T-helper 2 cell treated with Interferon-gamma antibody and Interleukin-4, amounts not matched to agents 100 ng/mL and 5 ng/mL, for 36 hours (primary cell): ENCODE results near the gene LPIN1. TPM values are rescaled to one million over a fixed set of nuclear protein-coding genes. Genes with fewer than 3 reads are reported as not detected.

Experiments
- intact Hi-C: fragments of 100-400 bp; cut with micrococcal nuclease; formaldehyde crosslinking; loops from one replicate; pipeline ENCODE4 v1.15.1; 2023
- total RNA-seq: library from RNA; stranded (reverse); gene quantifications from 2 replicates; pipeline ENCODE4 v1.2.3, GENCODE V29; 2022

LPIN1 gene, protein sequence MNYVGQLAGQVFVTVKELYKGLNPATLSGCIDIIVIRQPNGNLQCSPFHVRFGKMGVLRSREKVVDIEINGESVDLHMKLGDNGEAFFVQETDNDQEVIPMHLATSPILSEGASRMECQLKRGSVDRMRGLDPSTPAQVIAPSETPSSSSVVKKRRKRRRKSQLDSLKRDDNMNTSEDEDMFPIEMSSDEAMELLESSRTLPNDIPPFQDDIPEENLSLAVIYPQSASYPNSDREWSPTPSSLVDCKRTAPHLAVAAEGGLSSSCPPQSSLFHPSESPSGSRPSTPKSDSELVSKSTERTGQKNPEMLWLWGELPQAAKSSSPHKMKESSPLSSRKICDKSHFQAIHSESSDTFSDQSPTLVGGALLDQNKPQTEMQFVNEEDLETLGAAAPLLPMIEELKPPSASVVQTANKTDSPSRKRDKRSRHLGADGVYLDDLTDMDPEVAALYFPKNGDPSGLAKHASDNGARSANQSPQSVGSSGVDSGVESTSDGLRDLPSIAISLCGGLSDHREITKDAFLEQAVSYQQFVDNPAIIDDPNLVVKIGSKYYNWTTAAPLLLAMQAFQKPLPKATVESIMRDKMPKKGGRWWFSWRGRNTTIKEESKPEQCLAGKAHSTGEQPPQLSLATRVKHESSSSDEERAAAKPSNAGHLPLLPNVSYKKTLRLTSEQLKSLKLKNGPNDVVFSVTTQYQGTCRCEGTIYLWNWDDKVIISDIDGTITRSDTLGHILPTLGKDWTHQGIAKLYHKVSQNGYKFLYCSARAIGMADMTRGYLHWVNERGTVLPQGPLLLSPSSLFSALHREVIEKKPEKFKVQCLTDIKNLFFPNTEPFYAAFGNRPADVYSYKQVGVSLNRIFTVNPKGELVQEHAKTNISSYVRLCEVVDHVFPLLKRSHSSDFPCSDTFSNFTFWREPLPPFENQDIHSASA
- 54.2 and 62.1 TPM in 2 replicates for total RNA-seq

DNA sequence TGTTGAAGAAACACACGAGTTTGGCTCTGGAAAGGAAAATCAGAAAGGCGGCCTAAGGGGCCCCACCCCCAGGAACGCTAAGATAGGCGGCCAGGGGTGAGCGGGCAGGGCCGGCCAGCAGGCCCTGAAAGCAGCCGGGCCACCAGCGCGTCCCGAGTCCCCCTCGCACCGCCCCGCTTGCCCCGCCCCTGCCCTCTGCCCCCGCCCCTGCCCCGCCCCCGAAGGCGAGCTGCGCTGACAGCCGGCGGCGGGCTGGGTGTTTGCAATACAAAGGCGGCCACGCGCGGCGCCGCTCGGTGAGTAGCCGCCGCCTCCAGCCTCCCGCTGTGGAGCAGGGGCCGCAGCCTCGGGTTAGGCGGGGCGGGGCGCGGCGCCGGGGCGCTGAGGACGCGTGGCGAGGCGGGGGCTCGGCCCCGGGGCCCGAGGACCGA is at the start of gene LPIN1:
Gene LPIN1, plus strand, starts transcription at position 257 of the 431 bp plus-strand sequence. CDS start 18,910 bp downstream, outside the sequence.
- intact Hi-C loops, result loop anchor here (1.0 to 2.0 kb wide), 6 partner anchors 8 to 971 kb away; partner anchors contain the start of gene SLC66A3

DNA sequence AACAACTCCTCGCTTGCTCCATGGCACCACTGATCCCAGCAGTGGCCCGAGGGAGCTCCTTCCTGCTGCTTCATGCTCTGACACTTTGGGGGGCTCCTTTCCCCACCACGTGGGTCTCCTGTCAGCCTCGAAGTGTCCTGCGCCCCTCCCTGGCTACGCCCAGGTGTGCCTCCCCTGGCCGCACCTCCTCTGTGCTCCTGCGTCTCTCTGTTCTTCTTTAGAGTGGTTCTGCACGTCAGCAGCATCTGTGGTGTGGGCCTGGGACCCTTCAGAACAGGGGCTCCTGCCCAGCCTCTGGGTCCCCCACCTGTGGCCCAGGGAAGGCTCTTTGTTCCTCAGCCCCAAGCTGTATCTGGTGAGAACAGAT is 49.7 kb upstream of the LPIN1 start:
- intact Hi-C loops, result no loop called here

DNA sequence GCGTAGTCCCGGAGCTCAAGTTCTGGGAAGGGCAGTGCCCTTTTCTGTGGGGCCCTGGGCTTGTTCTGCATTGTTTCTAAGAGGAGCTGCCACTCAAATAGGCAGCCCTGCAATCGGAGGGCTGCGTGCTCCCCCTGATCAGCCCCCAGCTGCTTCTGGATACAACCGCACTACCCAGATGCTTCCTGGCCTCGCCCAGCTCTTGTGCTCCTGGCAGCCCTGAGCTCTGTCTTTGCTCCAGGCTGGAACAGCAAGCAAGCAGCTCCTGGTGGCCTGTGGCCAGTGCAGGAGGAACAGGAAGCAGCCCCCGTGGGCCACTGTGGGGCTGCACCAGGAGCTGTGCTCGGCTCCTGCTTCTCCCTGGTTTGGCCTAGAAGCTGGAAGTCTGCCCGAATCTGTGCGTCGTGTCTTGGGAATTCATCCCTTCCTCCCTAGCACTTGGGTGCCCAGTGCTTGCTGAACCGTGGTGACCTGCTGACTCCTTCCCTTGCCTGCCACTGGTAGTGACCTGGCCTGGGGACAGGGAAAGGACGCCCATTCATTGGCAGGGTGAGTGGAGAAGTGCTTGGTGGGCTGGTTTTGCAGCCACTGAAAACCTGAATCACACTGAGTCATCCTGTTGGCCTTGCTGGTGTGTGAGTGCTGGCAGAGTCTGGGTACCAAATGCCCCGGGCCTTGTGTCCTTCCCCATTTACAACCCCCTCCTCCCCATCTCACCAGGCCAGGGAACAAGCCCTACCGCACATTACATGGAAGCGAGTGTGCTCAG is 49.1 kb upstream of the LPIN1 start:
- intact Hi-C loops, result no loop called here

- intact Hi-C loops, result no loop called here
These were observed 48.2 kb upstream of the LPIN1 start for GRCh38 chr2:11698009-11698922.

DNA sequence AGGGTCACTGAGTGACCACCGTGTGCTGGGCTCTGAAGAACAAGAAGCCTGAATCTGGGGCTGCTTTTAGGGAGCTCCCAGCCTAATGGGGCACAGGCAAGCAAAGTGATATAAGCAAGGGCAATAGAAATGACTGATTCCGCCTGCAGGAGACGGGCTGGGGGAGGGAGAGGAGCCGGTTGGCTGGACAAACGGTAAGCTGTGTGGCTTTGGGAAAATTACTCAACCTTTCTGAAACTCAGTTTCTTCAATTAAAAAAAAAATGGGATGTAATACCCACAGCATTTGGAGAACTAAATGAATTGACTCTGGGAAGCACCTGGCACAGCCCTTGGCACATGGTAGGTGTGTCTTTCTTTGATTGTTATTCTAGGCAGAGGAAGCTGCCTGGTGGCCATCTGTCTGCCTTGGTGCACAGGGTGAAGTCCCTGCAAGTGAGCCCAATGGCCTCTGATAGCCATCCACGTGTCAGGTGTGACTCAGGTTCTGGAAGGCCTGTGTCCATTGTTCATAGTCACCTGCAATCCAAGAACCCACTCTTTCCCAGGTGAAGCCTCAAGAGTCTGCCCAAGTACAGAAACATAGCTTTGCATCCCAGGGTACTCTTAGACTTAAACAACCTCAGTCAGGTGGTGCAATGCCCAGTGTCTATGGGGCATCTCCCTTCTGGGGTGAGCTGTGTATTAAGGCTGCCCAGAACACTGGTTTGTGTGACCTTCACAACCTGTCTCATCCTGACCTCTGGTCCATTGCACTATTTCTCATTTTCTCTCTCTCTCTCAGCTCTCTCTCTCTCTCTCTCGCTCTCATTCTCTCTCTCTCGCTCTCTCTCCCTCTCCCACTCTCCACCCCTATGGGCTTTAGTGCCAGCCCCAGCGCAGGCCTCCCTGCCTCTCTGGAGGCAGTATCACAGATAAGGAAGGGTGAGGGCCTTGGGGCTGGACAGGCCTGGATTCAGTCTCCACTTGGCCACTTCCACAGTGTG is 46.5 kb upstream of the LPIN1 start:
- intact Hi-C loops, result no loop called here

DNA sequence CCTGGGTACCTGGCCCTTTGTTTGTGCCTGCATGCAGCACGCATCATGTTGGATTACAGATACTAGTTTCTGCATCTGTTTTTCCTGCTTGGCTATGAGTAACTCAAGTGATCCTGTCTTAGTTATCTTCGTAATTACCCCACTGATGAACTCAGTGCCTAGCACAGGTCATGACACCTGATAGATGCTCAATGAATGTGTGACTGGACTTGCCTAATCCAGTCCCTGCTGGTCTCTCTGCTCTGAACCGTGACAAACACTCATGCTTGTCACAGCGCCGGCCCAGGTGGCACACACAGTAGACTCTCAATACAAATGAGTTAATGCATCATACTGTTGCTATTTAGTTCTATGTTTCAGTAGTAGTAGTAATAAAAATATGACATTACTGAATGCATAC is 45.2 kb upstream of the LPIN1 start:
- intact Hi-C loops, result no loop called here

DNA sequence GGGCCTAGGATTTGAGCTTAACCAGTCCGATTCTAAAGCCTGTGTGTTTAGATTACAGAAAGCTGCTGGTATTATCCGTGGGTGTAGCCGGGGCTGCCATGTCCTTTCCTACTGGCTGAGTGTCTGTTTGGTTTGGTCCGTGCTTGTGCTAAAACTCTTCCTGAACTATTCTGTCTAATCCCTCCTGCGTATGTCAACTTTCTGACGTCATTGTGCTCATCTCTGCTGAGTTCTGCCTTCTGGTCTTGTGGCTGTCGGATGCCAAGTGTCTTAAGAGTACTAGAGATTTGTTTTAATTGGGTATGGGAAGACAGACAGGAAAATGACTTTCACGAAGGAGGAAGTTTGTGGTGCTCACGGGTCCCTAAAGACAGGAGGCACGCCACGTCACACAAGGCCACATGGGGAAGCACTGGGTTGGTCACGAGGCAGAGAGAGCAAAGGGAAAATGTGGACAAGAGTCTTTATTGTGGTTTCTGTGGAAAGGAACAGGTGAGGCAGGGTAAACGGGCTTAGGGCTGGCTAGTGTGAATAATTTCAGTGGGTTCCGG is 44.6 kb upstream of the LPIN1 start:
- intact Hi-C loops, result no loop called here

DNA sequence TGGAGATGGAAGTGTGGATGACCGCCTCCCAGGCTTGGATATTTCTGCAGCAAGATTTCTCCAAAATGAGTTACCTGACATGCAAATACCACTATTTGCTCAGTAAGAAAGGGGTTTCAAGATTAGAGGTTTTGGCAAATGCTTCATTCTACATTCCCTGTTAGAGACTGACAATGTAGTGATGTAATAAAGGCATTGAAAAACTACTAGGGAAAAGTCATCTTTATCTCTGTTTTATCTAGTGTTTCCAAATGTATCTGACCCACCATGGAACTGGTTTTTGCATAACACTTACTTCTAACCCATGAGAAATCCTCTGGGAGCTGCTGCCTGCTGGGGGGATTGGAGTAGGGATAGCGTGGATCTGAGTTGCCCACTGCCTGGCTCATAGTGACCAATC is 43.5 kb upstream of the LPIN1 start:
- intact Hi-C loops, result no loop called here

DNA sequence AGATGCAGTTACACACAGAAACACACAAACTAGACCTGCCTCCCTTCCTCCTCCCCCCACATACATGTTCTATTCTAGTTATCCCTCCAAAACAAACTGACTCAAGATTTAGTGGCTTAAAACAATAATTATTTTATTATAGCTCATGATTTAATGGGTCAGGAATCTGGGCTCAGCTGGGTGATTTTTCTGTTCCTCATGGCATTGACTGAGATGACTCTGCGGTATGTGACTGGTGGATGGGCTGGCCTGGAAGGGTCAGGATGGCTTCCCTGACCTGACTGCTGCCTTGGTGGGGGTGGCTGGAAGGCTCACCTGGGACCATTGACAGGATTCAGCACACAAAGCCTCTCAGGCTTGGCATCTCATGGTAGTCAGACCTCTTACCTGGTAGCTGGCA is 42.7 kb upstream of the LPIN1 start:
- intact Hi-C loops, result no loop called here

- intact Hi-C loops, result no loop called here
These were observed 41.4 kb upstream of the LPIN1 start for GRCh38 chr2:11705063-11705462.

DNA sequence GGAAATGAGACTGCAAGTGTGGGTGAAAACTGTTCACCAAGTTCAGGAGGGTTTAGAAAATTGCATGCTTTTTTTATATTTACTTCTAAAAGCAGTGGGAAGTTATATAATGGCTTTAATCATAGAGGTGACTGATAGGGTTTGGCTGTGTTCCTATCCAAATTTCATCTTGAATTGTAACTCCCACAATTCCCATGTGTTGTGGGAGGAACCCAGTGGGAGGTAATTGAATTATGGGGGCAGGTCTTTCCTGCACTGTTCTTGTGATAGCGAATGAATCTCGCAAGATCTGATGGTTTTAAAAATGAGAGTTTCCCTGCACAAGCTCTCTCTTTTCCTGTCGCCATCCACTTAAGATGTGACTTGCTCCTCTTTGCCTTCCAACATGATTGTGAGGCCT is 40.7 kb upstream of the LPIN1 start:
- intact Hi-C loops, result no loop called here

GRCh38 chr2:11708106-11708505 is 38.3 kb upstream of the LPIN1 start:
- intact Hi-C loops, result no loop called here

DNA sequence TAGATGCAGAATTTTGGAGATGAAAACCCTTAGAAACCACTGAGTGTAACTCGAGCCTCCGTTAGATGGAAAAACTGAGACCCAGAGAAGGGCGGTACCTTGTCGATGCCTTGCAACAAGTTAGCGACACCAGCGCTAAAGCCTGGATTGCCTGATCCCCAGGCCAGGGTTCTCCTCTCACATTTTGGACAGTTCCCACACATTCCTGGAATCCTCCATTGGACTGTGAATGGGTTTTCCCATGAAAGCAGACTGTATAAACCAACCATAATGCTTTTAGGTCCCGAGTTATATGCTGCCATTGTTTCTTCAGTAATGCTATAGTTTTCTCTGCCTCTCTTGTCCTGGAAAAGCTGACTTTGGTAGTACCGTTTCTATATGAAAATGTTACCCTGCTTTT is 37.1 kb upstream of the LPIN1 start:
- intact Hi-C loops, result no loop called here

- intact Hi-C loops, result no loop called here
These were observed 36.2 kb upstream of the LPIN1 start for GRCh38 chr2:11710210-11710609.

DNA sequence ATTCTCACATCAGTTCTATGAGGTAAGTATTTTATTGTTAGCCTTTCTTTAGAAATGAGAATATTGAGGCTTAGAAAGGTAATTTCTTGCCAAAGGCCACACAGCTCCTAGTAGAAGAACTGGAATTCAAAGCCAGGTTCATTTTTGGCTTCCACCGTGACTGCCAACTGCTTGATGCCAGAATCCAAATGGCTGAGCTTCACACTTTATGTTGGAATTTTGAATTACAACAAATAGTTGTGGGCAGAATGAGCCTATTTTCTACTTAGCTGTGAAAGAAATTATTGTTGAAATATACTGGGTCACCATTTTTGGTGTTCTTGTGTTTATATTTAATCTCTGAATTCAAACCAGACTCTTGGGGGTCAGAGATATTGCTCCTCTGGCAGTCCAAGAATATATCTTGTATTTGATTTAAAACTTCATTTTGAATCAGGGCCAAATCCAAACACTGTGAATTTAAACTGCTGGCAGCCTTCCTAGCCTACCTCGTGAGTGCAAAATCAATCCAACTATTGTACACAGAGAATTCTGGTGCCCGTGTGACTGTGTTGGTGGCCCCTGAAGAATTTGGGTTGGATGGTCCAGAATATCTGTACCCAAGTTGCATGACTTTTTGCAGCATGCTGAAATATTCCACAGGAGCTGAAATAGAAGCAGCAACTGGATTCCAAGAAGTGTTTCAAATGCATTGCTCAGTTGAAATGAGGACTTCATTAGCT is 35.6 kb upstream of the LPIN1 start:
- intact Hi-C loops, result no loop called here

DNA sequence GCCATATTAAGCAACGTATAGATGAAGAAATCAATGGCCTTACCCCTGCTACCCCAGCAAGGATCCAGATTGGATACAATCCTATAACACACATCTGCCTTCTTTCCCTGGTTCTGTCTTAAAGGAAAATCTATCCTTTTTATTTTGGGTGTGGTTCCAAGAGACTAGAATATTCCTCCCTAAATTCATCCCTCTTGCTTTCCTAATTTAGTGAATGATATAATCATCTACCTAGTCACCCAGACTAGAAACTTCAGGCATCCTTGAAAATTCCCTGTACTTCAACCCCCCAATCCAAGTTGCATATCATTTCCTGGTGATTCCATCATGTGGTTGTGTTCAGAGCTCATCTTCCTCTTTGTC is 35.1 kb upstream of the LPIN1 start:
- intact Hi-C loops, result no loop called here

DNA sequence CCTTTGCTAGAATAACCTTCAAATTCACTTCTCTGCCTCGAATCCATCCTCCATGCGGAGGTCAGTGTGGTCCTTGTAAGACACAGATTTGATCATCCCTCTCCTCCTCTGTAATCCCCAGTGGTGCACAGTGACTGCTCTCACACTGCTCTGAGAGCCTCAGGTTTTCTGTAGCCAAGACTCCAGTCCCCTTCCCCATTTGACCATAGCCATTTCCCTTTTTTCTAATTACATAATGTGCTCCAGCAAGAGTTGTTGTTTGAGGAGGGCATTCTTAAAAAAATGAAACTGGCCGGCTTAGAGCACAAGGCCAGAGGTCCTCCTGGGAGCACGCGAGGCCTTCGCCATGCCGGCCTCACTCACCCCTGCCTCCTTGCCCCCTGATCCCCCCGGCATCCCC is 34.7 kb upstream of the LPIN1 start:
- intact Hi-C loops, result no loop called here

DNA sequence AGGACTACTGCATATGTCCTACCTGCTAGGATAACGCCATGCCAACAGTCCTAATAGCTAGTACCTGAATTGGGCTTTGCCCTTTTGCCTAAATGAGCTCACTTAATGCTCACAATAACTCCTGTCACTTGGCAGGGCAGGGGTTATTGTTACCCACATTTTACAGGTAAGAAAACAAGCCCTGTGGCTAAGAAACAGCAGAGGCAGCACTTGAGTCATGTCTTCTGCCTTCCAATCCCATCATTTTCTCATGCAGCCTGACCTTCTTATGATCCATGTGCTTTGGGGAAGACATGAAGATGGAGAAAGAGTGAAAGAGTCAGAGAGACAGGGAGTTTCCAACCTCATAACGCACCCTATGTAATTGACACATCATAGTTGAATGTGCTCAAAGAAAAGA is 33.6 kb upstream of the LPIN1 start:
- intact Hi-C loops, result no loop called here
